Natural killer cell treated with Interleukin-12 subunit alpha and Interleukin-12 subunit beta and Interleukin-15 and Interleukin-18, amount 100 ng/mL, for 72 hours (primary cell): Measurements from ENCODE around the gene ARID5B. TPM values are rescaled to one million over a fixed set of nuclear protein-coding genes. Genes with fewer than 3 reads are reported as not detected.
A peak's percentile ranks its signal among the peaks of the same experiment; 100 is the strongest.
"Not testable (repeated sequence)": the region's sequence is repeated elsewhere in the genome, so short reads cannot be mapped to it uniquely, and the experiment has no call there.

Experiments
- ATAC-seq, 2 donors: fragments of 150-1000 bp; cut with Tn5 transposase in 1 of 2; sonication (Bioruptor Pico), chemical (Tn5 transposase) in 1 of 2; 2 replicates each; pipeline ENCODE4 v1.10.0; 2021
- DNase-seq: peaks from one replicate; pipeline ENCODE4 v3.0.0; 2022; ENCODE audit warnings: low spot score
- H3K27ac Mint-ChIP-seq, 2 donors: 1 replicate in 1 of 2; 2 replicates in 1 of 2; pipeline ENCODE4 v1.8.0; 2022; ENCODE audit warnings: mixed read lengths in 2 of 2, mild to moderate bottlenecking in 1 of 2, moderate library complexity in 1 of 2
- H3K27me3 Mint-ChIP-seq, 2 donors: 1 replicate in 1 of 2; 2 replicates in 1 of 2; pipeline ENCODE4 v1.8.0; 2022; ENCODE audit warnings: mixed read lengths in 2 of 2
- H3K36me3 Mint-ChIP-seq: one replicate; pipeline ENCODE4 v1.8.0; 2022; ENCODE audit warnings: mixed read lengths
- H3K4me1 Mint-ChIP-seq, 2 donors: 1 replicate in 1 of 2; 2 replicates in 1 of 2; pipeline ENCODE4 v1.8.0; 2022; ENCODE audit warnings: low read depth in 2 of 2, mixed read lengths in 2 of 2, mild to moderate bottlenecking in 1 of 2
- H3K4me3 Mint-ChIP-seq: one replicate; pipeline ENCODE4 v1.8.0; 2022; ENCODE audit warnings: mixed read lengths
- H3K9me3 Mint-ChIP-seq: 2 replicates; pipeline ENCODE4 v1.8.0; 2022; ENCODE audit warnings: mixed read lengths
- total RNA-seq, 2 donors: library from RNA; stranded (reverse); gene quantifications; one replicate each; pipeline ENCODE4 v1.2.3, GENCODE V29; 2022

Gene ARID5B
- total RNA-seq, 2 donors from 2014 or later: 46.1 to 51.7 TPM

DNA sequence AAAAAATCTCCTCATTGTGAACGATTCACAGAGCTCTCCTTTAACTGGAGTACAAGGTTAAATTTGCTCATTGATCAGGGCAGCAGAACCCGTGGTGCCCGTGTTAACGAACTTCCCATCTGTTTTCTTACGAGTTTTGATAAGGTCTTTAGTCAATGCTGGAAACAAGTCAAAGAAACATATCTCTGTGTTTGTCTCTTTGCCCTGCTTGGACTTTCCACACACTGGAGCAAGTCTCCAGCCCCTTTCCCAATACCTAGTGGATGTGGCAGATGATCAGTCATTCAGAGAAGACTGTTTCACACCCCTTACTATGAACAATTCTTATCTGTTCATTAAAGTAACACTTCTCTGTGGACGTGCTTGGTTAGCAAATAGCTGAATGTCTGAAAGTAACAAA is 121.3 kb downstream of the ARID5B start:
- DNase-seq: peak; percentile 61
- Mint-ChIP-seq H3K27ac (peak overlapping the region; percentile 89 to 92), H3K36me3 (peaks cover 26% of the 10 kb centered on the region)

DNA sequence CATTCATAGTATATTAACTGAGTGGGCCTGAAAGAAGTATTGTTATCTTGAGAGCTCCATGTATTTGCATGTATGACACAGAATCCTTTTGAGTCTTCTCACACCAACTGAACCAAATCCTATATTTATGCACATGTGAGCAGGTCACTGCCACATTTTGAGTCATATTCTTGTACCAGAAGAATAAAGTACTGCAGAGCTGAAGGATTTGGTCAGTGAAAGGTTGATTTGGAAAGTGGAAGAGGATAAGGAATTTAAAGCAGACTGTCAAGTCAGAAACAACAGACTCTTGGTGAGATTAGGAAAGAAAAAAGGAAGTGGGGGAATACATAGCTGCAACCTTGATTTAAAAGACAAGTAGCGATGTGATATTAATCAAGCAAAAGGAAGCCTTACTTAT is 121.8 kb downstream of the ARID5B start:
- H3K27ac Mint-ChIP-seq: peak overlapping the region; percentile 89 to 92
- H3K9me3 Mint-ChIP-seq: peaks cover 3% of the 10 kb centered on the region
- H3K36me3 Mint-ChIP-seq: peaks cover 27% of the 10 kb centered on the region
- no peaks in the 10 kb centered on the region for H3K27me3 Mint-ChIP-seq
- H3K4me1 Mint-ChIP-seq: peaks cover 53 to 86% of the 10 kb centered on the region in 2 donors
- peak; percentile 72 to 80 for ATAC-seq
- H3K4me3 Mint-ChIP-seq: peak overlapping the region; percentile 62
- DNase-seq: no peak

More for the DNA sequence above, 121.3 kb downstream of the ARID5B start:
- peaks cover 3% of the 10 kb centered on the region for H3K9me3 Mint-ChIP-seq
- peak overlapping the region; percentile 62 for H3K4me3 Mint-ChIP-seq
- H3K4me1 Mint-ChIP-seq: peaks cover 50 to 85% of the 10 kb centered on the region in 2 donors
- ATAC-seq: peak; percentile 88 to 92
- H3K27me3 Mint-ChIP-seq: no peaks in the 10 kb centered on the region

DNA sequence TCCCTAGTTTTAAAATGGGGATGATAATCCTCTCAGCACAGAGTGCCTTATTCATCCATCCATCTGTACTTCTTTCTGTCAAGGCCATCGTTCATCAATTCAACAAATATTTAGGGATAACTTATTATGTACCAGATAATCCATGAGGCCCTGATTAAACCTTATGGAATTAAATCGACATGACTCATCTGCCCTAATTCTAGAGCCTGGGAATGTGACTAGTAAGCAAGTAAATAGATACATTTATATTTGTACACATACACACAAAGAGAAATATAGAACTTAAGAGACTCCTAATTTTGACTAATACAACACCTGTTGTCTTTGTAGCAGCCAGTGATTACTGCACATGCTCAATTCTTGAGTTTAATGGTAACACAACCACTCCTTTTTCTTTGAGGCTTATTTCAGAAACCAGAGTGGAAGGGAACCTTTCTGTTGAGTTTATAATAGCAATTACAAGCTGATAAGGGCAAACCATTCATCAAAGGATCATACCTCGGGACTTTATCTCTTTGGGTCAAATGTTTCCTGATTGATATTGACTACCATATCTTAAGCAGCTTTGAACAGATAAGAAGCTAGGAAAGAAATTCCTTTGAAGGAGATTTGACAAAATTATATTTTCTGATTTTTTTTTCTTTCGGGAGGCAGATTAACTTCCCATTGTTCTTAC is 122.7 kb downstream of the ARID5B start:
- Mint-ChIP-seq H3K4me3 (peak overlapping the region; percentile 62), H3K9me3 (peaks cover 3% of the 10 kb centered on the region), H3K27me3 (no peaks in the 10 kb centered on the region), H3K36me3 (peaks cover 22% of the 10 kb centered on the region), H3K4me1 (peaks cover 53 to 80% of the 10 kb centered on the region in 2 donors), H3K27ac (peak overlapping the region; percentile 89 to 92)
- DNase-seq: no peak
- no peak for ATAC-seq

DNA sequence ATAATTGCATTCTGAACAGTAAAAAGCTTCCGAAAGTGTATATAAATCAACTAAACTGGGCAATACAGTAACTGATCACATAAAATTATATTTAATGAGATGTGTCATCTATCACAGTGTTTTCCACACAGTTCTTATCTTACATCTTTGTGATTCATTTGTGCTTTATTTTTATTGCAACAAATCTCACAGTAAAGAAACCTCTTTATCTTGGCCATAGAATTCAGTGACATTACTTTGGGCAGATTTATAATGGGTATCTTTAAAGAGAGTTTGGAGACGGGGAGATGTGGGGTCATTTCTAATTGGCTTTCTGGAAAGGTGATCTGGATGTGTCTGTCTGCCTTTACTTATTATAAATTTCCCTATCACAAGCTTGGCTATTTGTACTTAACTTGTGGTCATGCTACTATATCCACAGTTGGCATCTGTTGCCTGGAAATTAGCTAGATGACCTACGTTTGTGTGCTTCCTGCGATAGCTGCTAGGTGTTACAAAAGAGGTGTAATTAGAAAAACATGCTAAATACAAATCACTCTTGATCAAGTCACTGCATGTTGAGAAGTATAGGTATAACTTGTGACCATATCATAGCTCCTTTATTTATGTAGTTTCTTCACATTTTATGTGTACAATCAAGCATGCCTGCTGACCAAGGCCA is 123.8 kb downstream of the ARID5B start:
- Mint-ChIP-seq H3K27ac (peak overlapping the region; percentile 89 to 92), H3K9me3 (peaks cover 3% of the 10 kb centered on the region), H3K27me3 (no peaks in the 10 kb centered on the region), H3K36me3 (peaks cover 22% of the 10 kb centered on the region), H3K4me3 (peak overlapping the region; percentile 5), H3K4me1 (peaks cover 56 to 76% of the 10 kb centered on the region in 2 donors)
- ATAC-seq (no peak), DNase-seq (no peak)

DNA sequence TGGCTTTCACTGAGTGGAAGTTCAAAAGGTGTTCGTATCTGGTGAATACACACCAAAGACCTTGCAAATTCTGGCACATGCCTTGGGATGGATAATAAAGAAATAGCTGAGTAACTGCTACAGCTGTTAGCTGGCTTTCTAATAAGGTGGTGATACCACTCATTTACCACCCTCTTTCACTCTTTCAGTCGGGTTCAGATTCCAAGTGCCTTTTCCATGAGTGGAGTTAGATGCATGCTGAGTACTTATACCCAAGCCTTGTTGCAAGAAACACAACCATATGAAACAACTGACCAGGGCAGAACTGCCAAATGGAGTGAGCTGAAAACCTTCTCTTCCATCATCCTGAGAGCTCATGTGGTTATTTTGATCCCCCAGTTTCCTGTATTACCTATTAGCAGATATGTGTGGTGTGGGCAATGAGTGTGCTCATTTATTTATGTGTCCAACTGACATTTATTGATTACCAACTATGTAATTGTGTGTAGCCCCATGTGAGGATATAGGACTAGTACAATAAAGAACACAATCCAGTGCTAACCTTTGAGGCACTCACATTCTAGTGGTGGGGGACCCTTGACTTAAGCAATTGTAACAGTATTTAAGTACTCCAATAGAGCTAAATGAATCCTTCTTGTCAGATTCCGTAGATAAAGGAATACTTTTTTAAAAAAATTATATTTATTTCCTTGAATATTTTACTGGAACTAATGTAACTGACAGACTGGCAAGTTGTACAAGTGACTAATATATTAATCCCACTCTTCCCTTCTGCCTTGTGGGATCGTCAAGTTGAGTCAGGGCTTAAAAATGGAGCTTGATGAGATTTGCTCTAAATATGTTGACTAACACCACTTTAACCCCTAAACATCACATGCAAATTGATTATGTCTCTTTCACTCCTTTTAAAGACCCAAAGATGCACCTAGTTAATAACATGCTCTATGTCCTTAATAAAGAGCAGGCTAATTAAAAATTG is 124.7 kb downstream of the ARID5B start:
- H3K9me3 Mint-ChIP-seq: peaks cover 3% of the 10 kb centered on the region
- peak overlapping the region in 1 of 2 donors; percentile 92 for H3K27ac Mint-ChIP-seq

DNA sequence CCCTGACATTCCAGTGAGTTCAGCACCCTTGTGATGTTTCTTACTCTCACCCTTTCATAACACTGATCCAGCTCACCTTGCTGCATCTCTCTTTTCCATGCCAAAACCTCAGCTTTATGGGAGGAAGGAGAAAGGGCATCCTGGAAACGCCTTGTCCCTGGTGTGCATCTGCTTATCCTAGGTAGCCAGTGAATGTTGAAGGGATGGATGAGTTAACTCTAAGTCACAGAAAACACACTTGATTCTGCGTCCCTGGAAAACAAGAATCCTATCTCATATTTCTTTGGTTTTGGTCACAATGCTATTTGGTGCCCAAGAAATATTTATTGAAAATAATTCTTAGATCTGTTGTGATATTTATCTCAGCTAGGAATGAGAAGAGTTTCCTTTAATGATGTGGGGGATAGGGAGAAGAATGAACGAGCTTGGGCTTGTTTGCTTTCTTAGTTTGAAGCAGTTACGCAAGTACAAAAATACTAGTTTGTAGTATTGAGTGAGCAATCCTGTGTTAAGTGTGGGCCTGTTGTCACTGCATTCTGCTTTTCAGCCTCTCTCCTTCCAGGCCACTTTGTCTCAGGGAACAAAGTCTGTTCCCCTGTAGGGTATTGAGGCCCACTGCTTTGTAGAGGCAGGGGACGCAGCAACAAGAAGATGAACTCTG is 126.5 kb downstream of the ARID5B start:
- H3K36me3 Mint-ChIP-seq: peaks cover 16% of the 10 kb centered on the region
- H3K9me3 Mint-ChIP-seq: peaks cover 3% of the 10 kb centered on the region

More for the DNA sequence above, 124.7 kb downstream of the ARID5B start:
- ATAC-seq: no peak
- Mint-ChIP-seq H3K4me3 (no peak overlapping the region), H3K27me3 (no peaks in the 10 kb centered on the region), H3K4me1 (peaks cover 54 to 69% of the 10 kb centered on the region in 2 donors), H3K36me3 (peaks cover 22% of the 10 kb centered on the region)
- no peak for DNase-seq

DNA sequence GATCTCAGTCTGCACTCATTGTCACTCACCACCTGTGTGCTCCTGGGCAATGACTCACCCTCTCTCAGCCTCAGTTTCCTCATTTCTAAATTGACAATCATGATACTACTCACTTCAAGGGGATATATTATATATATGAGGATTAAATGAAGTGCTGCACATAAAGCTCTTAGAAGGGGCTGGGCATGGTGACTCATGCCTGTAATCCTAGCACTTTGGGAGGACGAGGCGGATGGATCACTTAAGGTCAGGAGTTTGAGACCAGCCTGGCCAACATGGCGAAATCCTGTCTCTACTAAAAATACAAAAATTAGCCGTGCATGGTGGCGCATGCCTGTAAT is 127.0 kb downstream of the ARID5B start:
- Mint-ChIP-seq H3K36me3 (peaks cover 11% of the 10 kb centered on the region), H3K27ac (peak overlapping the region in 1 of 2 donors; percentile 78), H3K4me1 (peaks cover 50 to 55% of the 10 kb centered on the region in 2 donors)
- not testable (repeated sequence) for H3K4me3 Mint-ChIP-seq, H3K27me3 Mint-ChIP-seq, DNase-seq, H3K9me3 Mint-ChIP-seq, ATAC-seq

More for the DNA sequence above, 126.5 kb downstream of the ARID5B start:
- Mint-ChIP-seq H3K4me3 (no peak overlapping the region), H3K27ac (peak overlapping the region in 1 of 2 donors; percentile 78), H3K27me3 (no peaks in the 10 kb centered on the region), H3K4me1 (peaks cover 50 to 55% of the 10 kb centered on the region in 2 donors)
- DNase-seq (no peak), ATAC-seq (no peak)

DNA sequence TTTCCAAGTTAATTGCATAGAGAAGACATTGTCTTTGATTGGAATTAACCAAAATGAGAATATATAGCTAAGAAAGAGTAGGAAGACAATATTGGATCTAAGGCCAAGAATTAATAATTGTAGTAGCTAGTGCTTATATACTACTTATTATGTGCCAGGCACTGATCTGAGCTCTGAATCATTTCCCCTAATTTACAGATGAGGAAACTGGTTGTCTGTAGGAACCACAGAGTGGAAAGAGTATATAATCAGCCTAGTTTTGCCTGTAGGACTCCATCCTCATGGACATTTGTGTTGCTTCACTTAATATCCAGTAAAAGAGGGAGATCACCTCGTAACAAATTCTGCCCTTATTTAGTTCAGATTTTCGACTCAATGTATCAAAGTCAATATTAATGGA is 127.9 kb downstream of the ARID5B start:
- no peak for DNase-seq
- Mint-ChIP-seq H3K36me3 (peaks cover 9% of the 10 kb centered on the region), H3K9me3 (no peaks in the 10 kb centered on the region), H3K27ac (peak overlapping the region; percentile 30 to 78), H3K27me3 (no peaks in the 10 kb centered on the region), H3K4me3 (no peak overlapping the region), H3K4me1 (peaks cover 51% of the 10 kb centered on the region in 2 donors)
- no peak for ATAC-seq

DNA sequence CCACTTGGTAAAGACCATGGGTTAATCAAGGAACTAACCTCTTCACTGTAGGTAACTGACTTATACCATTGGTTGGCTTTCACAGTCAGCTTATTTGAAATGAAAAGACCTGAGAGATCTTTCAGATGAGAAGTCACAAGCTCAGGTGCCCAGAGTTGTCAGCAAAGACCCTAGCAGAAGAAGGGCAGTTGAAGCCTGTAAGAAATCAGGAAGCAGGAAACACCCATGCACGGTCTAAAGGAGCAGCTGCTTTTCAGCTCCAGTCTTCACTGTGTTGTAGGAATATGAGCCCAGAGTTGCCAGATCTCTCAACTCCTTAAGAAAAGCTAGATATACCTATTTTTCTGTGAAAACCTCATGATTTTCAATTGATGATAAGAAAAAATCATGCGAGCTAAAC is 130.0 kb downstream of the ARID5B start:
- H3K9me3 Mint-ChIP-seq: no peaks in the 10 kb centered on the region
- no peak for DNase-seq
- no peak for ATAC-seq
- H3K4me1 Mint-ChIP-seq: peaks cover 42 to 48% of the 10 kb centered on the region in 2 donors
- peak overlapping the region in 1 of 2 donors; percentile 78 for H3K27ac Mint-ChIP-seq
- no peak overlapping the region for H3K4me3 Mint-ChIP-seq
- H3K27me3 Mint-ChIP-seq: no peaks in the 10 kb centered on the region
- H3K36me3 Mint-ChIP-seq: peaks cover 8% of the 10 kb centered on the region

DNA sequence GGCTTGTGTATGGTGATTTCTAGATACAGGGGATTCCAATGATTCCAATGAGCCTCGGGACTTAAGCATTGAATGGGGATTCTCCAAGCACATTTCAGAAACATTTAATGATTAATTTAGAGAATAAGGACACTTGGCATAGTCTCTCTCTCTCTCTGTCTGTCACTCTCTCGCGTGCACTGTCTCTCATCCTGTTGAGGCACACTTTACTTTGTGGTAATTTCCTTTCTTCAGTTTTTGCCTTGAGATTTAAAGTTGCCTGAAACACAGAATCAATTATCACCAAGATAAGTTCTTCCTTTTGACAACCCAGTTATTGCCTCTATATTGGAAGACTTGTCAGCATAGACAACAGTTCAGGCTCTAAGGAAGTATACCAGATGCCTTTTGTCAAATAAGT is 131.6 kb downstream of the ARID5B start:
- H3K9me3 Mint-ChIP-seq: no peaks in the 10 kb centered on the region
- H3K36me3 Mint-ChIP-seq: no peaks in the 10 kb centered on the region
- H3K27me3 Mint-ChIP-seq: no peaks in the 10 kb centered on the region
- no peak for ATAC-seq
- no peak for DNase-seq
- H3K4me1 Mint-ChIP-seq: peaks cover 35 to 44% of the 10 kb centered on the region in 2 donors
- H3K27ac Mint-ChIP-seq: peak overlapping the region in 1 of 2 donors; percentile 78
- H3K4me3 Mint-ChIP-seq: no peak overlapping the region

DNA sequence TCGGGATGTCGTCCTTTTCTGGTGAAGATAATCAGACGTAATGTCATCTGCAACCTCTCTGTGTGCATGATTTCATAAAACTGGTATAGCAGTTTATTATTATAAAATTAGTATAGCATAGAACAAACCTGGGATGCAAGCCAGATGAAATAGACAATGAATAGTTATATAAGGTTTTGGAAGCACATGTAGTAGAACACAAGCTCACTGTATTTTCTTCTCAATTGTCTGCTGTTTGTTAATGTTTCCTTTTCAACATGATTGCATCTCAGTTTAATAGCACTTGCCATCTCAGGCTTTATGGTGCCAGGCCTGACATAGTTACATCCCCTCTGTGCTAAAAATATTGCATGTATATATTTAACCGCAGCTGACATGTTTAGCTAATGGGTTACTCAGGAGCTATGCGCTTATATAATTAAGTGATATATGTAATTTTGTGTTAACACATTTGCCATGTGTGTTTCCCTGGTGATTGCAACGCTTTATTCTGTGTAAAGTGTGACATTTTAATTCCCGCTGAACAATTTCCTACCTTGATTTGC is 132.7 kb downstream of the ARID5B start:
- no peak overlapping the region for H3K4me3 Mint-ChIP-seq
- H3K4me1 Mint-ChIP-seq: peaks cover 40 to 44% of the 10 kb centered on the region in 2 donors
- no peaks in the 10 kb centered on the region for H3K36me3 Mint-ChIP-seq
- ATAC-seq: no peak
- no peaks in the 10 kb centered on the region for H3K9me3 Mint-ChIP-seq
- no peak for DNase-seq
- no peaks in the 10 kb centered on the region for H3K27me3 Mint-ChIP-seq
- H3K27ac Mint-ChIP-seq: peak overlapping the region in 1 of 2 donors; percentile 78

DNA sequence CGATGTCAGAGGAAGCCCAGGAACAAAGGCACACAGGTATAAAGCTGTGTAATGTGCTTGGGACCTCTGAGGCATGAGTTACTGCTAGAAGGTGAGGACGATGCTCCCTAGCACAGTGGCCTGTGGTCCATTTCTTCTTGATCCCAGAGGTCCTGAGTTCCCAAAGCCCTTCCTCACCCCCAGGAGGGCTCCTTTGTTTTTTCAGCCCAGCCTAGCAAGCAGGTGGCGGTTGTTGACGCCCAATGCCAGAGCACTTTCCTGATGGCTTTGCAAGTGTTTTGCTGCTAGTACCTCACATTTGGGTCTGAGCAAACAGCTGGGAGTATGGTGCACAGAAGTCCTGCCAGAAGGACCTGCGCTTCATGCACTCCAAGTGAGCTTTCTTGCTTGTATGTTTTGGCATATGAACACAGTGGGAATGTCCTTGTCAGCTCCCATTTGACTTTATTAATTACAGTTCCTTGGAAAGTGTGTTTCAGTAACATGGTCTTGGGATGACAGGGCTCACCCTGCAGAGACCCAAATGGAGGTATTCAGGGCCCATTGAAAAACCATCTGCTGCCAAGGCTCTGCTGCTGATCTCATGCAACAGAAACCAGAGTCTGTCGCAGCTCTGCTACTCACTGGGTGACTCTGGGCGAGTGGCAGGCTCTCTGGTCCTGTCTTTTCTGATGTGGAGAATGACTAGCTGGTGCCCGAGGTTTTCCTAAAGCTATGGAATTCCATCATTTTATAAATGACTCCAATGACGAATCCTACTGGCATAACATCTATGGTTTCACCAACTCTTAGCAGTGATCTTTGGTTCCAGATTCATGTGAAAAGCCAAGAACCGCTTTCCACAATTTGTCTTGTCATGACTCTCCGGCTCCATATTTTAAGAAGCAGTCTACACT is 134.9 kb downstream of the ARID5B start:
- no peaks in the 10 kb centered on the region for H3K36me3 Mint-ChIP-seq
- DNase-seq: no peak
- peak overlapping the region in 1 of 2 donors; percentile 92 for H3K27ac Mint-ChIP-seq
- H3K27me3 Mint-ChIP-seq: no peaks in the 10 kb centered on the region
- ATAC-seq: no peak
- no peak overlapping the region for H3K4me3 Mint-ChIP-seq
- peaks cover 44 to 49% of the 10 kb centered on the region in 2 donors for H3K4me1 Mint-ChIP-seq
- H3K9me3 Mint-ChIP-seq: no peaks in the 10 kb centered on the region
